ENCODE measurements around the gene STRIP1. TPM values are rescaled to one million over a fixed set of nuclear protein-coding genes. Genes with fewer than 3 reads are reported as not detected.
"Not testable (repeated sequence)": the region's sequence is repeated elsewhere in the genome, so short reads cannot be mapped to it uniquely, and the experiment has no call there.

The STRIP1 gene
- polyA plus RNA-seq, 1 of the 3 experiments (the other 2 are of a cell fraction), result 34.6 TPM

- H2AFZ ChIP-seq (ENCODE audit: low read depth), result no peak overlapping the region
- H3K27me3 ChIP-seq (ENCODE audit: insufficient read depth), result no peaks in the 10 kb centered on the region; the same call in 1 of the 2 replicates
- H3K4me2 ChIP-seq, result no peak overlapping the region
- peaks cover 0 to 10% of the 10 kb centered on the region in 2 experiments; a peak in 1 of 4 replicates for H3K4me1 ChIP-seq (ENCODE audit: control insufficient read depth in 1 of 2, insufficient read depth in 2 of 2, low read depth in 1 of 2, low read length in 1 of 2)
- H3K36me3 ChIP-seq (replicated peaks in 1 of 2; ENCODE audit: control insufficient read depth in 1 of 2, insufficient read depth in 2 of 2, low read length in 1 of 2), result no peaks in the 10 kb centered on the region
- H3F3A ChIP-seq (replicated peaks; ENCODE audit: insufficient read depth), result no peaks in the 10 kb centered on the region
- ChIA-PET POLR2A (interaction anchor here (1.2 kb wide), 1 partner anchor 17 kb away, joined by 3 read pairs; no protein-coding TSS in a partner anchor), CTCF (interaction anchor here (0.7 to 51.7 kb wide), 7 partner anchors 11 to 419 kb away, joined by 3 to 1768 read pairs (median 4); partner anchors contain the start of gene STRIP1)
- H3K27ac ChIP-seq (ENCODE audit: low read depth in 2 of 2, low read length in 1 of 2), result no peak overlapping the region
- H4K20me1 ChIP-seq (ENCODE audit: insufficient read depth), result no peaks in the 10 kb centered on the region
- 73% methylated on average over 3 of the region's 3 CpGs for WGBS (ENCODE audit: low lambda C conversion rate)
- DNase-seq, result no peak
- no peak overlapping the region for H3K9ac ChIP-seq
- no peak for TF ChIP-seq SIN3A (IDR thresholded peaks at IDR 0.05; ENCODE audit: borderline replicate concordance, low read depth, low read length)
- no peak for TF ChIP-seq TEAD4 (IDR thresholded peaks at IDR 0.05; ENCODE audit: borderline replicate concordance, insufficient read depth)
- no peaks in the 10 kb centered on the region for H3K79me2 ChIP-seq (ENCODE audit: insufficient read depth)
- H3K9me2 ChIP-seq, result no peaks in the 10 kb centered on the region
- H3K9me3 ChIP-seq, result no peaks in the 10 kb centered on the region
- H3K4me3 ChIP-seq (ENCODE audit: low read depth in 2 of 2, low read length in 1 of 2), result no peak overlapping the region
These were observed 42.5 kb downstream of the STRIP1 start for GRCh38 chr1:110076789-110077500.

GRCh38 chr1:110079995-110080394 is 45.6 kb downstream of the STRIP1 start:
- H3K4me3 ChIP-seq (ENCODE audit: low read depth in 2 of 2, low read length in 1 of 2); H3K36me3 ChIP-seq (replicated peaks in 1 of 2; ENCODE audit: control insufficient read depth in 1 of 2, insufficient read depth in 2 of 2, low read length in 1 of 2); H3K79me2 ChIP-seq (ENCODE audit: insufficient read depth); H3K4me1 ChIP-seq (ENCODE audit: control insufficient read depth in 1 of 2, insufficient read depth in 2 of 2, low read depth in 1 of 2, low read length in 1 of 2); H3K9ac ChIP-seq; H2AFZ ChIP-seq (ENCODE audit: low read depth); H3F3A ChIP-seq (replicated peaks; ENCODE audit: insufficient read depth); H3K4me2 ChIP-seq; H3K27ac ChIP-seq (ENCODE audit: low read depth in 2 of 2, low read length in 1 of 2); DNase-seq; H3K9me3 ChIP-seq; H4K20me1 ChIP-seq (ENCODE audit: insufficient read depth); POLR2A ChIA-PET; H3K27me3 ChIP-seq (ENCODE audit: insufficient read depth); H3K9me2 ChIP-seq: not testable (repeated sequence)
- WGBS (ENCODE audit: low lambda C conversion rate), result 86% methylated on average over 2 of the region's 2 CpGs
- CTCF ChIA-PET, result interaction anchor here (2.1 to 51.7 kb wide), 3 partner anchors 8 to 31 kb away, joined by 14 to 1768 read pairs (median 20); partner anchors contain the start of gene STRIP1

GRCh38 chr1:110081061-110081460 is 46.6 kb downstream of the STRIP1 start:
- H3K9me3 ChIP-seq, result no peaks in the 10 kb centered on the region
- H3K9me2 ChIP-seq, result no peaks in the 10 kb centered on the region
- H3K4me2 ChIP-seq, result no peak overlapping the region
- H3K79me2 ChIP-seq (ENCODE audit: insufficient read depth), result no peaks in the 10 kb centered on the region
- DNase-seq, result no peak
- no peaks in the 10 kb centered on the region for H3K27me3 ChIP-seq (ENCODE audit: insufficient read depth)
- H4K20me1 ChIP-seq (ENCODE audit: insufficient read depth), result no peaks in the 10 kb centered on the region
- H3K9ac ChIP-seq, result no peak overlapping the region
- ChIA-PET CTCF (interaction anchor here (0.6 to 51.7 kb wide), 6 partner anchors 10 to 232 kb away, joined by 3 to 1768 read pairs (median 8); partner anchors contain the start of gene STRIP1), POLR2A (no interaction called here)
- H3K27ac ChIP-seq (ENCODE audit: low read depth in 2 of 2, low read length in 1 of 2), result no peak overlapping the region; a peak in 1 of 4 replicates
- H3F3A ChIP-seq (replicated peaks; ENCODE audit: insufficient read depth), result no peaks in the 10 kb centered on the region
- TF ChIP-seq, protein P1, sequence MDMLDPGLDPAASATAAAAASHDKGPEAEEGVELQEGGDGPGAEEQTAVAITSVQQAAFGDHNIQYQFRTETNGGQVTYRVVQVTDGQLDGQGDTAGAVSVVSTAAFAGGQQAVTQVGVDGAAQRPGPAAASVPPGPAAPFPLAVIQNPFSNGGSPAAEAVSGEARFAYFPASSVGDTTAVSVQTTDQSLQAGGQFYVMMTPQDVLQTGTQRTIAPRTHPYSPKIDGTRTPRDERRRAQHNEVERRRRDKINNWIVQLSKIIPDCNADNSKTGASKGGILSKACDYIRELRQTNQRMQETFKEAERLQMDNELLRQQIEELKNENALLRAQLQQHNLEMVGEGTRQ (IDR thresholded peaks at IDR 0.05; ENCODE audit: borderline replicate concordance, low read depth, low read length), result no peak
- no peaks in the 10 kb centered on the region for H3K36me3 ChIP-seq (replicated peaks in 1 of 2; ENCODE audit: control insufficient read depth in 1 of 2, insufficient read depth in 2 of 2, low read length in 1 of 2)
- H3K4me3 ChIP-seq (ENCODE audit: low read depth in 2 of 2, low read length in 1 of 2), result no peak overlapping the region
- H2AFZ ChIP-seq (ENCODE audit: low read depth), result no peak overlapping the region
- peaks cover 0 to 7% of the 10 kb centered on the region in 2 experiments; a peak in 1 of 4 replicates for H3K4me1 ChIP-seq (ENCODE audit: control insufficient read depth in 1 of 2, insufficient read depth in 2 of 2, low read depth in 1 of 2, low read length in 1 of 2)
- WGBS (ENCODE audit: low lambda C conversion rate), result 79% methylated on average over 4 of the region's 5 CpGs
